ENCODE data around the gene KLK3.

GRCh38 chr19:50850738-50851137 lies 4.0 kb upstream of the KLK3 start:
- TF ChIP-seq, protein P1, sequence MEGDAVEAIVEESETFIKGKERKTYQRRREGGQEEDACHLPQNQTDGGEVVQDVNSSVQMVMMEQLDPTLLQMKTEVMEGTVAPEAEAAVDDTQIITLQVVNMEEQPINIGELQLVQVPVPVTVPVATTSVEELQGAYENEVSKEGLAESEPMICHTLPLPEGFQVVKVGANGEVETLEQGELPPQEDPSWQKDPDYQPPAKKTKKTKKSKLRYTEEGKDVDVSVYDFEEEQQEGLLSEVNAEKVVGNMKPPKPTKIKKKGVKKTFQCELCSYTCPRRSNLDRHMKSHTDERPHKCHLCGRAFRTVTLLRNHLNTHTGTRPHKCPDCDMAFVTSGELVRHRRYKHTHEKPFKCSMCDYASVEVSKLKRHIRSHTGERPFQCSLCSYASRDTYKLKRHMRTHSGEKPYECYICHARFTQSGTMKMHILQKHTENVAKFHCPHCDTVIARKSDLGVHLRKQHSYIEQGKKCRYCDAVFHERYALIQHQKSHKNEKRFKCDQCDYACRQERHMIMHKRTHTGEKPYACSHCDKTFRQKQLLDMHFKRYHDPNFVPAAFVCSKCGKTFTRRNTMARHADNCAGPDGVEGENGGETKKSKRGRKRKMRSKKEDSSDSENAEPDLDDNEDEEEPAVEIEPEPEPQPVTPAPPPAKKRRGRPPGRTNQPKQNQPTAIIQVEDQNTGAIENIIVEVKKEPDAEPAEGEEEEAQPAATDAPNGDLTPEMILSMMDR (IDR thresholded peaks at IDR 0.05): no peak
- no peak for TF ChIP-seq POLR2A (IDR thresholded peaks at IDR 0.05)

All from esophagus squamous epithelium (tissue), 4 donors.